WERI-Rb-1 (cell line): ENCODE results near the gene BIRC3.

Experiments used
- DNase-seq: peaks from one replicate; pipeline ENCODE4 v3.0.0-alpha.2; 2020
- H3K27ac ChIP-seq: fragments of 250-450 bp; sonication (Bioruptor Pico); 2 replicates; pipeline ENCODE4 v1.5.1; 2020; ENCODE audit warnings: mild to moderate bottlenecking, moderate library complexity
- H3K27me3 ChIP-seq: fragments of 250-450 bp; sonication (Bioruptor Pico); 2 replicates; pipeline ENCODE4 v1.5.1; 2021; ENCODE audit warnings: mild to moderate bottlenecking, low read depth, moderate library complexity; ENCODE audit not compliant: insufficient read depth, severe bottlenecking
- H3K36me3 ChIP-seq: fragments of 250-450 bp; sonication (Bioruptor Pico); 2 replicates; pipeline ENCODE4 v1.5.1; 2020; ENCODE audit warnings: mild to moderate bottlenecking, moderate library complexity
- H3K4me3 ChIP-seq: 2 replicates; pipeline ENCODE4 v1.5.1; 2011; ENCODE audit warnings: low read depth, mild to moderate bottlenecking, control low read depth, low read length
- H3K9me3 ChIP-seq: fragments of 250-450 bp; sonication (Bioruptor Pico); 2 replicates; pipeline ENCODE4 v1.5.1; 2021; ENCODE audit warnings: mild to moderate bottlenecking, moderate library complexity; ENCODE audit not compliant: severe bottlenecking
- TF ChIP-seq, protein P1 (sequence below): IDR thresholded peaks from 2 replicates; pipeline ENCODE4 v1.5.1; 2011; ENCODE audit warnings: low read depth, mild to moderate bottlenecking, control low read depth, inconsistent platforms, low read length

The BIRC3 gene

DNA sequence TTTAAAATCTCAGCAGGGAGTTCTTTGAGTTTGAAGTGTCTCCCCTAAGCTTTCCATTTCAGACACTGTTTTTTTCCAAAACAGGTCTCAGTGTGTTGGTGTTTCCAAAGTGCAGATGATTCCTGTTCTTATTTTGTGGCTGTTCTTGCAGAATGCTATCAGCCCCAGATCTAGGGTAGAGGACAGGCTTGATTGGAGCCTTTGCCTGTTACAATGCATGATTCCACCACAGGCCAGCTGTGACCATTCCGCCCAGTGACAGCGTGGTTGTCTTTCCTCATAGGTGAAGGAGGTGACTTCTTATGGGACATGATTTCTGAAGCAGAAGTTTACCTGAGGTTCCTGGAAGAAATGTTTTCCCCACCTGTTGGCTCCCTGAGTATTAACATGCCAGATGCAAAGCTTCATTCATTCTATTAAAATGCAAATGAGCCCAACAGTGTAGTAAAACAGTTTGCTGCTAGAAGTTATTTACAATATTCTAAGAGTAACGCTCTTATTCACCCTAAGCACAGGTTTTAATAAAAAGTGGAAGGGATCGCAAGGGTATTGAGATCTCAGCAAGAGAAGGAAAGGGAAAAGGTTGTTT lies 36.9 kb upstream of the BIRC3 start:
- Histone ChIP-seq H3K4me3 (no peak overlapping the region), H3K27me3 (no peaks in the 10 kb centered on the region), H3K9me3 (no peaks in the 10 kb centered on the region), H3K36me3 (no peaks in the 10 kb centered on the region), H3K27ac (no peak overlapping the region)
- DNase-seq, result no peak
- TF ChIP-seq, protein P1, sequence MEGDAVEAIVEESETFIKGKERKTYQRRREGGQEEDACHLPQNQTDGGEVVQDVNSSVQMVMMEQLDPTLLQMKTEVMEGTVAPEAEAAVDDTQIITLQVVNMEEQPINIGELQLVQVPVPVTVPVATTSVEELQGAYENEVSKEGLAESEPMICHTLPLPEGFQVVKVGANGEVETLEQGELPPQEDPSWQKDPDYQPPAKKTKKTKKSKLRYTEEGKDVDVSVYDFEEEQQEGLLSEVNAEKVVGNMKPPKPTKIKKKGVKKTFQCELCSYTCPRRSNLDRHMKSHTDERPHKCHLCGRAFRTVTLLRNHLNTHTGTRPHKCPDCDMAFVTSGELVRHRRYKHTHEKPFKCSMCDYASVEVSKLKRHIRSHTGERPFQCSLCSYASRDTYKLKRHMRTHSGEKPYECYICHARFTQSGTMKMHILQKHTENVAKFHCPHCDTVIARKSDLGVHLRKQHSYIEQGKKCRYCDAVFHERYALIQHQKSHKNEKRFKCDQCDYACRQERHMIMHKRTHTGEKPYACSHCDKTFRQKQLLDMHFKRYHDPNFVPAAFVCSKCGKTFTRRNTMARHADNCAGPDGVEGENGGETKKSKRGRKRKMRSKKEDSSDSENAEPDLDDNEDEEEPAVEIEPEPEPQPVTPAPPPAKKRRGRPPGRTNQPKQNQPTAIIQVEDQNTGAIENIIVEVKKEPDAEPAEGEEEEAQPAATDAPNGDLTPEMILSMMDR, result no peak

DNA sequence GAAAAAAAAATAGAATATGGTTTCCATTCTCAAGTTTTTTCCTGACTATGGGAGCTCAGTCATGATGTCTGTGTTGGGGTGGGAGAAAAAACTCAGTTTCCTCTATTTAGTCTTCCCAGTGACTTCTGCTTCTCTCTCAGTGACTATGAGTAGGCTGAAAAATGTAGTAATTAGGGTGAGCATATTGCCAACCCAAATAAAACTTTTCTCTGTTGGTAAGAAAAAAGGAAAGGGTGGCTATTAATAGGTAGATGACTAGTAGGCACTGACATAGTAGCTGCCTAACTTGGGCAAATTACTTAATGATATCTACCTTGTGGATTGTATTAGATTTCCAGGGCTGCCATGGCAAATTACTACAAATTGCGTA lies 34.2 kb upstream of the BIRC3 start:
- Histone ChIP-seq H3K9me3 (no peaks in the 10 kb centered on the region), H3K36me3 (no peaks in the 10 kb centered on the region), H3K27me3 (no peaks in the 10 kb centered on the region), H3K4me3 (no peak overlapping the region), H3K27ac (no peak overlapping the region)
- no peak for DNase-seq
- TF ChIP-seq, protein P1, result no peak

DNA sequence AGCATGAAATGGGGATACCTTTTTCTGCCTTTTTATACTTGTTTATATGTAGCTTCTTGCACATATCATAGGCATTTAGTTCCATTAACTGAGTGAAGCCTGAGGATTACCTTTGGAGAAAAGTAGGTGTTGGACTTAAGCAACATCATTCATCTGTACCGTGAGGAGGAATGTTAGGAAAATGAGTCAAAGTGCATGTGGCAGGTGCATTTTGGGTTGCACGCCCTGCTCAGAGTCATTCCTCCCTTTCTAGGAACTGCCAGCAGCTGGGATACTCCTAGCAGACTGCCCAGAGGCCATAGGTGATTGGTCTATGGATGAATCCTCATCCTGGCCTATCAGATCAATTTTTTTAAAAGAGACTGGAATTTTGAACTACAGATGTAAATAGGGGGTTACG lies 33.3 kb upstream of the BIRC3 start:
- Histone ChIP-seq H3K27me3 (no peaks in the 10 kb centered on the region), H3K4me3 (no peak overlapping the region), H3K27ac (no peak overlapping the region), H3K36me3 (no peaks in the 10 kb centered on the region), H3K9me3 (no peaks in the 10 kb centered on the region)
- TF ChIP-seq, protein P1, result no peak
- no peak for DNase-seq

DNA sequence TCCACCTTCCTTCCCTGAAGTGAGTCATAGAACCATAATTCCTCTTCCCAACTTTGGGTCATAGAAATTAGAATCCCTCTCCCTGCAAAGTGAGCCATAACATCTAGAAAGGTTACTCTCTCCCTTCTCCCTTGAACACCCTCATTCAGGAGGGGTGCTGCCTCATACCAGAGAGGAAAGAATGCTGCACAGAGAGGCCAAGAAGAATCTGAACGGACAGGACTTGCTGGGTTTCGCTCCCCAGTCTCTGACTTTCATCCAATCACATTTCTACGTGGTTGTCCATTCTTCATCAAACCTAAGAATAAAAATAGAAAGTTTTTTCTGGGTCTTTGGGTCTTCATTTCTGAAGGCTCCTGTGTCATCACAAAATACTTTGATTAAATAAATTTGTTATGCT lies 31.0 kb upstream of the BIRC3 start:
- no peak overlapping the region for H3K4me3 ChIP-seq
- no peaks in the 10 kb centered on the region for H3K9me3 ChIP-seq
- TF ChIP-seq, protein P1, result no peak
- H3K36me3 ChIP-seq, result no peaks in the 10 kb centered on the region
- H3K27ac ChIP-seq, result no peak overlapping the region
- no peak for DNase-seq
- H3K27me3 ChIP-seq, result no peaks in the 10 kb centered on the region

DNA sequence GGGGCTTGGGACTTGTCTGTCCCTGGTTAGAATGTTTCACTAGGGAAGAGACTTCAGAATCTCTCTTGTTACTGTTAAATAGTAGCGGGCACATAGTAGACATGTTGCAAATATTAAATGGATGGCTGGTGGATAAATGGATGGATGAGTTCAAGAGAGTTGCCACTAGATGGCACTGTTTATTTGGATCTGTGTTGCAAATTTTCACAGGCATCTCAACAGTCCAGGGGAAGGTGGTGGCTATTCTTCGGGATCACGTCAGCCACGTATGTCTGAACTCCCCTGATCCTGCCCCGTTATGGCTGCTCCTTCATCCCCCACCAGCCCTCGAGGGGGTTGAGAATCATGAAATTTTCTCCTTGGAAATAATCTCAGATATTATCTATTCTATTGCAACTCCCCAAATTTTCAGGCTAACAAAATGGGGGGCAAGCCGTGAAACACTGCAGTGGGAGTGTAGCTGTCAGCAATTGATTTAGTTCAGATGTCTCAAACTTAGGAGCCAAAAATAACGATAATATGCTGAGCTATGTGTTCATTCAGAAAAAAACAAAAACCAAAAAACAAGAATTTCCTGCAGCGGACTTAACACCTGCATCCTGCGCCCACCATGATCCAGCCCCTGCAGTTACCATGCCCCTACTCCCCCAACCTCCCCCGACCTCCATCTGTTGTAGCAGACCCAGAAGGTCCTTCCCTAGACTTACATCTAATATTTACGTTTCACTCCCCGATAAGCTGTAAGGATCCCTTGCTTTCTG lies 29.1 kb upstream of the BIRC3 start:
- TF ChIP-seq, protein P1, result peak; percentile 71
- H3K27ac ChIP-seq, result no peak overlapping the region
- peak overlapping the region; percentile 27; the same call in 1 of the 2 replicates for H3K4me3 ChIP-seq
- no peaks in the 10 kb centered on the region for H3K9me3 ChIP-seq
- DNase-seq, result peak; percentile 39
- no peaks in the 10 kb centered on the region for H3K36me3 ChIP-seq
- H3K27me3 ChIP-seq, result no peaks in the 10 kb centered on the region
